ENCODE measurements around the gene SCD5. TPM values are rescaled to one million over a fixed set of nuclear protein-coding genes. Genes with fewer than 3 reads are reported as not detected.

Gene SCD5
- total RNA-seq, 4 donors from 2014 or later: 0.70 to 5.0 (median 3.0) TPM

GRCh38 chr4:82774711-82775171, 23.9 kb downstream of the SCD5 start:
- Histone ChIP-seq H3K36me3 (no peaks in the 10 kb centered on the region), H3K4me1 (no peaks in the 10 kb centered on the region), H3K4me3 (no peak overlapping the region), H3K27me3 (no peaks in the 10 kb centered on the region), H3K9me3 (no peaks in the 10 kb centered on the region), H3K27ac (no peak overlapping the region)
- DNase-seq: no peak
- TF ChIP-seq POLR2A (IDR thresholded peaks at IDR 0.05): no peak
- no peak for TF ChIP-seq CTCF (IDR thresholded peaks at IDR 0.05)

- H3K4me1 ChIP-seq: no peaks in the 10 kb centered on the region
- no peak for DNase-seq
- no peaks in the 10 kb centered on the region for H3K36me3 ChIP-seq
- H3K27me3 ChIP-seq: no peaks in the 10 kb centered on the region
- H3K4me3 ChIP-seq: no peak overlapping the region
- TF ChIP-seq POLR2A (IDR thresholded peaks at IDR 0.05): no peak
- TF ChIP-seq CTCF (IDR thresholded peaks at IDR 0.05): no peak
- no peak overlapping the region for H3K27ac ChIP-seq
- no peaks in the 10 kb centered on the region for H3K9me3 ChIP-seq
Observed at GRCh38 chr4:82773057-82773456, 25.5 kb downstream of the SCD5 start.

GRCh38 chr4:82770607-82771006, 28.0 kb downstream of the SCD5 start:
- Histone ChIP-seq H3K27me3 (no peaks in the 10 kb centered on the region), H3K9me3 (no peaks in the 10 kb centered on the region), H3K27ac (no peak overlapping the region), H3K4me1 (no peaks in the 10 kb centered on the region), H3K4me3 (no peak overlapping the region), H3K36me3 (no peaks in the 10 kb centered on the region)
- TF ChIP-seq CTCF (IDR thresholded peaks at IDR 0.05) (no peak), POLR2A (IDR thresholded peaks at IDR 0.05) (no peak)
- no peak for DNase-seq

GRCh38 chr4:82765134-82765533, 33.5 kb downstream of the SCD5 start:
- no peak overlapping the region for H3K4me3 ChIP-seq
- DNase-seq: no peak
- TF ChIP-seq CTCF (IDR thresholded peaks at IDR 0.05) (no peak), POLR2A (IDR thresholded peaks at IDR 0.05) (no peak)
- H3K27me3 ChIP-seq: no peaks in the 10 kb centered on the region
- no peaks in the 10 kb centered on the region for H3K9me3 ChIP-seq
- H3K36me3 ChIP-seq: no peaks in the 10 kb centered on the region
- no peak overlapping the region for H3K27ac ChIP-seq
- H3K4me1 ChIP-seq: no peaks in the 10 kb centered on the region

- DNase-seq: no peak
- Histone ChIP-seq H3K4me3 (no peak overlapping the region), H3K27ac (no peak overlapping the region), H3K4me1 (no peaks in the 10 kb centered on the region), H3K27me3 (no peaks in the 10 kb centered on the region), H3K9me3 (no peaks in the 10 kb centered on the region), H3K36me3 (no peaks in the 10 kb centered on the region)
- TF ChIP-seq CTCF (IDR thresholded peaks at IDR 0.05) (no peak), POLR2A (IDR thresholded peaks at IDR 0.05) (no peak)
Observed at GRCh38 chr4:82761229-82761628, 37.4 kb downstream of the SCD5 start.

All from Peyer's patch (tissue), 4 donors.